EH (cell line): ENCODE measurements around the gene SPSB4.
"Not testable (repeated sequence)": the region's sequence is repeated elsewhere in the genome, so short reads cannot be mapped to it uniquely, and the experiment has no call there.

ENCODE experiments used
- DNase-seq: peaks from one replicate; pipeline ENCODE4 v3.0.0-alpha.2; 2015; ENCODE audit warnings: low read depth

Gene SPSB4

DNA sequence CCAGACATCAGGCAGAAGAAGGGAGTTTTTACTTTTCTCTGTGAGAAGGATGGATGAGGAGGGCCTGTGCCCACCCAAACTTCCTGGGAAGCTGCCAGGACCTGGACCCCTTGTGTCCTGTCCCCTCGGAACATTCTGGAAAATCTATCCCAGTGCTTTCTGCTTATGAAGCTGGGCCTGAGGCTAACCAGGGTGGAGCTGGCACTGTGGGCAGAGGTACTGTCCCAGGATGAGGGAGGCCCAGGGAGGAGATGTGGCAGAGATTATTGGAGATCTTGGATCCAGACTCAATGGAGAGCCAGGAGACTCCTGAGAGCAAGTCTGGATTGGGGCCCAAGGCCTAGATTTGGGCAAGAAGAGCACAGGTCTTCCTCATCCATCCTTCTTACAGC is 44.4 kb downstream of the SPSB4 start:
- no peak for DNase-seq

GRCh38 chr3:141096164-141096563 is 45.0 kb downstream of the SPSB4 start:
- no peak for DNase-seq

DNA sequence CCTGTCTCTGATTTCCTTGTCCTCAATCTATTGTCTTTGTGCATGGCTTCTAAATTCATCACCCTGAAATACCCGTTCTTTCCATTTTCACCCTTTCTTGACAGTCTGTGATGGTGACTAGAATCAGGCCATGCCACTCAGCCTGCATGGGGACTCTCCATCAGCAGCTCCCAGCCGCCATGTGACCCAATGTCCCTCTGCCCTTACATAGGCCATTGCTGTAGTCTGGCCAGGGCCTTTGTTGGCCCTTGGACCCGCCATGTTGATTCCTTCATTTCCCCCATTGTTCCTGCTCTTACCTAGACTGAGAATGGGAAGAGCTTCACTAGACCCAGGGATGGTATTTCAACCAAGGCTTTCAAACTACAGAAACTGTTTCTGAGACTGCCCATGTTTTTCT is 45.8 kb downstream of the SPSB4 start:
- DNase-seq = no peak

GRCh38 chr3:141100112-141100511 is 49.0 kb downstream of the SPSB4 start:
- DNase-seq = no peak

DNA sequence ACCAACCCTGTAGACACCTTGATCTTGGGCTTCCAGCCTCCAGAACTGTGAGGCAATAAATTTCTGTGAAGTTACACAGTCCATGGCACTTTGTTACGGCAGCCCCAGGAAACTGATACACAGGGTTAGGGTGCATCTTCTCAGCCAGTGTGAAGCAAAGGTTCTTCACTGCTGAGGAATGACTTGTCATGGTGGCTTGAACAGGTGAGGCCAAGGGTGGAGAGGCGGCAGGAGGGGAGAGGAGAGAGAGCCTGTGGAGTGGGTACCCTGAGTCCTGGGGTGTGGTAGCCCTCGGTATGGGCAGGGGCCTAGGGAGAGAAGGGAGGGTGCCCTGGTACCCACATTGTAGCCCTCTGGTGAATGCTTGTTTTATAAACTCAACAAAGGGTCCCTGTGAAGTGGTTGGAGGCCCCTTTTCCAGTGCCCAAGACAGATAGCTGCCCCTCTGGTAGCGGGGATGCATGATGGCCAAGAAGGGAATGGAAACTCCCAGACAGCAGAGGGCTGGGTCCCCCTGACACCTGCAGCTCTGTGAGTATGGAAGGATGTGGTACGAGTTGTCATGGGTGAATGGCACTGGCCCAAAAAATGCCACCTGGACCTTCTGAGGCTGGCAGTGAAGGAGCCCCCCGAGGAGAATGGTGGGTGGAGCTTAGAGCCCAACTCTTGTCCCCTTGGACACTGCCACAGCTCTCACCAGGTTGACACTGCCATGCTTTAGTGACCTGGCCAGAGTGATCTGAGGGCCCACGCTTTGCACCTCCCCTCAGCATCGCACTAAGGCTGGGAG is 49.6 kb downstream of the SPSB4 start:
- DNase-seq = no peak

- no peak for DNase-seq
Observed at GRCh38 chr3:141102372-141102771, 51.2 kb downstream of the SPSB4 start.

GRCh38 chr3:141103067-141103466 is 51.9 kb downstream of the SPSB4 start:
- DNase-seq = no peak

DNA sequence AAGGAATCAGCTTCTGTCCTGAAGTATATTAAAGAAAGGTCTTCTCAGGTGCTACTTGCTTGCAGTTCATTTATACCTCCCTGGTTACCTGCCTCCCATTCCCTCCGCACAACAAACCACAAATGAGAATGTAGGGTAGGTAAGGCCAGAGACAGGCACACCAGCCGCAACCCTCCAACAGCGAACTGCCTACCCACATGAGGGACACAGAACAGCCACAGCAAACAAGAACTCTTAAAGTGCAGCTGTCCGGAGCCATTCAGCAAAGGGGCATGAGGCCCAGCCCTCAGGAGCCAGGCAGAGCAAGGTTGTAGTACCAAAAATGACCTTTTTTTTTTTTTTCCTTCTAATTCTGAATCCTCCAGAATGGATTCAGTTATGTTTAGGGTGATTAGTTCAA is 52.4 kb downstream of the SPSB4 start:
- DNase-seq = no peak

- DNase-seq = no peak
Observed at GRCh38 chr3:141104151-141104821, 53.1 kb downstream of the SPSB4 start.

- peak; percentile 79 for DNase-seq
Observed at GRCh38 chr3:141105828-141106628, 54.9 kb downstream of the SPSB4 start.

DNA sequence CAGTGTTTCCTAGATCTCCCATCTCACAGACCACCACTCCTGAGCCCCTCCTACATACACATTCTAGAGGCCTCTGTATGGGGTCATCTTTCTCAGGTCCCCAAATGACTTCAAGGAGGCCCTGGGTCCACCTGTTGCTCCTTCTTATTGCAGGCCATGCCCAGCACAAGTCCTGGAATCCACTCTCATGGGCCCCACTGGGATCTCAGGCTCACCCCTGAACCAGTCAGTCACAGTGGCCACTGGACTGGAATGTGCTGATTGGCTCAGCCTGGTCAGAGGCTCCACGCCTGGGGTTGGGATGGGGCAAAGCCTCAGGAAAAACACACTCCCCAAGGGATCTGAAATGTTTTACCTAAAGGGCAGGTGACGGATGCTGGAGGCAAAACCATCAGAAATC is 55.7 kb downstream of the SPSB4 start:
- DNase-seq = no peak

- no peak for DNase-seq
Observed at GRCh38 chr3:141108039-141108438, 56.9 kb downstream of the SPSB4 start.

DNA sequence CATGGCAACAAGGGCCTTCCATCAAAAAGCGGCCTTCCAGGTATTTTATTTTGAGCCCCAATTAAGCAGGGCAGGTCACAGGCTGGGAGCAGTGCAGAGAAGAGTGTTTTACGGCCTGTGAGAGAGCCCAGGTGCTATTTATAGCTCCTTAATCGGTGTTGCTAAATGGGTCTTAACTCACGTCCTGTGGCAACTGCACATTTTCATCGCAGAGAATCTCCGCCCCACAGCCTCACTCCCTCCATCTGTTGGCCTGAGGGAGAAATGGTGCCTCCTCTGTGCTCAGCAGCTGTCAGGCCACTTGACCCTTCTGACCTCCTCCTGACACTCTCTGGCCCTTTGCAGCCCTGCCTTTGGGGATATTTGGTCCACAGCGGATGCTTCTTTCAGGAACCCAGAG is 58.6 kb downstream of the SPSB4 start:
- DNase-seq = no peak

DNA sequence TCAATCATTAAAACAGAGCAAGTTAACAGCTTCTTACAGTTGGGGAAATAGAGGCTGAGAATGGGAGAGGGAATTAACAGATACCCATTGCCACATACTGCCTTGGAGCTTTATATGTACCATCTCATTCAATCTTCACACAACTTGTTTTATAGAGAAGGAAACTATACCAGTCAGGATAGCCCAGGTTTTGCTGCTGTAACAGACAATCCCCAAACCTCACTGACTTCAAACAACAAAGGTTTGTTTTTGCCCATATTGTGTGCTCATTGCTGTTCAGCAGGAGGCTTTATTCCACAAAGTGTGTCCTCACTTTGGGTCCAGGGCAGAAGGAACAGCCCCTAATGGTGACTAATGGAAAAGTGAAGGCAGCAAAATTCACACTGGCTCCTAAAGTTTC is 59.2 kb downstream of the SPSB4 start:
- no peak for DNase-seq

- no peak for DNase-seq
Observed at GRCh38 chr3:141111364-141112155, 60.4 kb downstream of the SPSB4 start.

DNA sequence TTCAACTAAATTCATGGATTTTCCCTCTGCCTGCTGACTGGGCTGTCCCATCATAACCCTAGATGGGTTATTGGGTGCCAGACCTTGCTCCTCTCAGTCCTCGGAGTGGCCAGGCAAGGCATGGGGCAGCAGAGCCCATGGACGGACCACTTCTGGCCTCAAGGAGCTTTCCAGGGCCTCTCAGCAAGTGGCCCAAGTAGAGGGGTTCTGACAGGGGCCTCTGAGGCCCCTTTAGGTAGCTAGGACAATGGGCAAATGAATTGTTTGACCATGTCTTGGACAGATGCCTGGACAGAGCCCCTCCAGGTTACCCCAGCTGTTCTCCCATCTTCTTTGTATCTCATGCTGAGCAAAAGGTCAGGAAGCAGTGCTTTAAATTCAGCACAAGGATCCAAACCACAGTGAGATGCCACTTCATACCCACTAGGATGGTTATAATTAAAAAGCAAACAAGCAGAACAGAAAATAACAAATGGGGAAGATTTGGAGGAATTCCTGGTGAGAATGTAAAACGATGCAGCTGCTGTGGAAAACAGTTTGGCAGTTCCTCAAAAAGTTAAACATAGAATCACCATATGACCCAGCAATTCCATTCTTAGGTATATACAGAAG is 61.6 kb downstream of the SPSB4 start:
- DNase-seq = no peak

GRCh38 chr3:141113680-141114079 is 62.5 kb downstream of the SPSB4 start:
- DNase-seq = not testable (repeated sequence)

DNA sequence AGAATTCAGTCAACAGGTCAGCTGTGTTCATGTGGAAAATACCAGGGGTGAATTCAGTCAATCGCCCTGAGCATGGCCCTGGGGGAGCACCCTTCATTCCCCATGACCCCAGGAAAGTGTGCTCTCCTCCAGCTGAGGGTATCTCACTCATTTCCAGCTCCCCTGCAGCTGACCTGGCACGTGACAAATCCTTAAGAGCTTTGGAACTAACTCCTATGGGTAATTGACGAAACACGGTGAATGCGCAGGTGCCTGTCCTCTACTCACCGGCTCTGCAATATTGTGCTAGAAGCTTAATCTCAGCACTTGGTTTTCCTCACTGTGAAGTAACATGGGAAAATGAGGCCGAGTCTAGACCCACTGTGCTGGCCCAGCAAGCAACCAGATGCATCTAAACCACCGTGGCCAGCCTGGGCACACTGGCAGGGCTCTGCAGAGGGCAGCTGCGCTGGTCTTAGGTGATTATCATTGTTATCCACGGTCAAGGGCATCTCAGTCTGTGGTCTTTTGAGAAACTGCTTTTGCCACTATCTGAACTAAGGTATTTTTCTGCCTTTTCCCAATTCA is 63.1 kb downstream of the SPSB4 start:
- no peak for DNase-seq

DNA sequence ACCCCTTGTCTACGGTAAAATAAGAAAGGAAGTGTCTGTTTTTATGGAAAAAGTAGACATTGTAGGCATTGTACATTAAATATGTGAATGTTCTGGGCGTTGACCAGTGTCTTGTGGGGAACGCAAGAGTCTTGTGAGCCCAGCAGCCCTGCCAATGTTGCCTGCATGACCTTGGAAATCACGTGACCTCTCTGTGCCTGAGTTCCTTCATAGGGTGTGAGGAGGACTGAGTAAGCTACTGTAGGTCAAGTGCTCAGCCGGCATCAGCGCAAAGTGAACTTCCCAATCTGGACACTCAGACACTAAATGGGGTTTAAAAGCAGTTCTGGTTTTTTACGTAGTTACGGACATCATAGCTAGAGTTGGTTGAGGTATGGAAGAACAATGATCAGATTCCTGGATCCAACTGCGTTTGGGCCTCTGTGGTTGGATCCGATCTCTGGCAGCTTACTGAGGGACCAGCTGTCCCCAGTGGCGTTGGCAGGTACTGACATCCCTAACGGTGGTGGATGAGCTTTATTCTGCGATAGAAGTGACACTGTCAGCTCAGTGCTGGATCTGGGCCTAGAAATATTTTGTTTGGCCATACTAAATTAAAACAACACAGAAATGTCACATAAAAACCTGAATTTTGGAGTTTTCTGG is 63.8 kb downstream of the SPSB4 start:
- no peak for DNase-seq

DNA sequence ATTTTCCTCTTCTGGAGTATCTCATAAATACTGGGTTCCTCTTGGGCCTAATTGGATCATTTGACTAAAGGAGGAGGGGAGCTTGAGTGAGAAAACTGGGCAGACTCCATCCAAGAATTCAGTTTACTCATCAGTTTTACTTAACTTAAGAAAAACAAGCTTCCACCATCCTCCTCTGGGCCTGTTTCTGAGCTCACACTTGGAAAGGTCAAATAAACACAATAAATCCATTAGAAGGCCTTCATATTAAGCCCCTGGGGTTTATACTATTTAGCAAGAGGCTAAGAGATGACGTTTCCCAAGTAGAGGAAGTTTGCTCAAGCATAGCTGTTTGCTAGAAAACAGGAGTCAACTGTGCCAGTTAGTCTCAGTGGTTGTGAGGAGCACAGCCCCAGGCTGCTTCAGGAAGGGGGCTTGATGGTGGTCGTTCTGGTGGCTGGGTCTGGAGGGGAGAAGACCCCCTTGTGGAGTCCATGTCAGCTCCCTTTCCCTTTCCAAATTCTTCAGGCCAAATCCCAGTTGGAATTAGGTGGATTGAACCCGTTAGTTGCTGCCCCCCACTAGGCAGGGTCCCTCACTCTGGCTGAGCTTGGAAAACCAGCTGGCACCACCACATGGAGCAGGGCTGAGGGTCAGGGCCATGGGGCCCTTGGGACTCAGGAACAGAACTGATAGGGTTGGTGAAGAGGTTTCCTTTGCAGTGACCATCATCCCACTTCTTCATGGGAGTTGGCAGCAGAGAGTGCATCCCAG is 64.8 kb downstream of the SPSB4 start:
- DNase-seq = peak; percentile 19
